PC-9 (cell line): ENCODE measurements around the gene NIPSNAP2. TPM values are rescaled to one million over a fixed set of nuclear protein-coding genes. Genes with fewer than 3 reads are reported as not detected.

Experiments used
- BruUV-seq: library from RNA; stranded (reverse); fragments of 400-500 nt; replicated peaks from 2 replicates; lab custom pipeline; 2021; lab: Mats Ljungman, UMichigan
- CTCF ChIA-PET: fragments of 300-600 bp; sonication (Branson Sonifier 250); formaldehyde crosslinking; loops from one replicate; lab custom pipeline; 2022; ENCODE audit warnings: antibody characterized with exemption; lab: Charles Lee
- POLR2A ChIA-PET: fragments of 300-600 bp; sonication (Branson Sonifier 250); formaldehyde crosslinking; loops from one replicate; lab custom pipeline; 2022; ENCODE audit warnings: antibody characterized with exemption; ENCODE audit not compliant: unreplicated experiment; lab: Charles Lee
- DNase-seq, 2 experiments: peaks; one replicate each; pipeline versions ENCODE4 v3.0.0 to v3.0.0-alpha.2; 2015 to 2022; ENCODE audit warnings: mixed read lengths in 1 of 2
- H2AFZ ChIP-seq: fragments of 200-600 bp; sonication (generic); 2 replicates; pipeline ENCODE4 v1.8.1; 2017; ENCODE audit warnings: antibody characterized with exemption
- H3F3A ChIP-seq: fragments of 200-600 bp; sonication (generic); 2 replicates; pipeline ENCODE4 v1.8.1; 2017; ENCODE audit warnings: antibody characterized with exemption, mild to moderate bottlenecking, low read depth; ENCODE audit not compliant: insufficient read depth
- H3K27ac ChIP-seq: fragments of 200-600 bp; sonication (generic); 2 replicates; pipeline ENCODE4 v1.6.1; 2016; ENCODE audit warnings: mixed run types
- H3K27me3 ChIP-seq: fragments of 200-600 bp; sonication (generic); 2 replicates; pipeline ENCODE4 v1.6.1; 2016; ENCODE audit warnings: low read depth, mixed run types; ENCODE audit not compliant: insufficient read depth
- H3K36me3 ChIP-seq: fragments of 200-600 bp; sonication (generic); 2 replicates; pipeline ENCODE4 v1.6.1; 2016; ENCODE audit warnings: low read depth, mixed run types
- H3K4me1 ChIP-seq: fragments of 200-600 bp; sonication (generic); replicated peaks from 2 replicates; pipeline ENCODE4 v1.6.1; 2016; ENCODE audit warnings: mixed run types; ENCODE audit not compliant: insufficient read depth
- H3K4me2 ChIP-seq: fragments of 200-600 bp; sonication (generic); 2 replicates; pipeline ENCODE4 v1.6.1; 2017; ENCODE audit warnings: mixed run types
- H3K4me3 ChIP-seq: fragments of 200-600 bp; sonication (generic); 2 replicates; pipeline ENCODE4 v1.6.1; 2016; ENCODE audit warnings: mixed run types
- H3K79me2 ChIP-seq: fragments of 200-600 bp; sonication (generic); 2 replicates; pipeline ENCODE4 v1.6.1; 2017; ENCODE audit warnings: low read depth, mixed run types
- H3K9me2 ChIP-seq: fragments of 200-600 bp; sonication (generic); 2 replicates; pipeline ENCODE4 v1.8.1; 2017; ENCODE audit warnings: mild to moderate bottlenecking; ENCODE audit not compliant: insufficient read depth
- H3K9me3 ChIP-seq: fragments of 200-600 bp; sonication (generic); 2 replicates; pipeline ENCODE4 v1.8.1; 2016; ENCODE audit warnings: low read depth; ENCODE audit not compliant: insufficient read depth
- H4K20me1 ChIP-seq: fragments of 200-600 bp; sonication (generic); 2 replicates; pipeline ENCODE4 v1.8.1; 2017; ENCODE audit not compliant: insufficient read depth
- CTCF ChIP-seq: fragments of 200-600 bp; sonication (generic); conservative IDR thresholded peaks from 2 replicates; pipeline ENCODE4 v1.6.1; 2017; ENCODE audit warnings: mixed run types, antibody characterized with exemption, mild to moderate bottlenecking, moderate library complexity
- EZH2 ChIP-seq: fragments of 200-600 bp; sonication (generic); IDR thresholded peaks from 2 replicates; pipeline ENCODE4 v1.8.0; 2017; ENCODE audit warnings: antibody characterized with exemption, low read depth
- intact Hi-C: fragments of 100-400 bp; cut with micrococcal nuclease; formaldehyde crosslinking; loops from one replicate; pipeline ENCODE4 v1.10.0; 2022; ENCODE audit not compliant: unreplicated experiment
- total RNA-seq: library from RNA; stranded (reverse); gene quantifications from 2 replicates; pipeline ENCODE4 v1.2.3, GENCODE V29; 2021

NIPSNAP2 gene
- total RNA-seq, 1 experiment from 2014 or later = 96.1 TPM

- Histone ChIP-seq H3K4me1 (peaks cover 7% of the 10 kb centered on the region), H3K4me2 (no peak overlapping the region), H3K36me3 (peaks cover 22% of the 10 kb centered on the region), H4K20me1 (no peaks in the 10 kb centered on the region), H2AFZ (no peak overlapping the region), H3K9me3 (no peaks in the 10 kb centered on the region), H3K79me2 (peaks cover 25% of the 10 kb centered on the region), H3K9me2 (no peaks in the 10 kb centered on the region), H3K27me3 (peaks cover 3% of the 10 kb centered on the region; the same call in 1 of the 2 replicates), H3K27ac (no peak overlapping the region), H3K4me3 (no peak overlapping the region), H3F3A (peaks cover 46% of the 10 kb centered on the region; the same call in 1 of the 2 replicates)
- no peak for DNase-seq
- ChIA-PET POLR2A (interaction anchor here (0.7 kb wide), 1 partner anchor 303 kb away, joined by 3 read pairs; no protein-coding TSS in a partner anchor), CTCF (no interaction called here)
- no peak for TF ChIP-seq EZH2
- TF ChIP-seq CTCF = no peak
- intact Hi-C loops = no loop called here
- BruUV-seq = no TSS peak
These were observed 10.5 kb upstream of the NIPSNAP2 start for GRCh38 chr7:55953707-55954475.

GRCh38 chr7:55957190-55957589 is 7.2 kb upstream of the NIPSNAP2 start:
- CTCF ChIA-PET = no interaction called here
- Histone ChIP-seq H3K9me3 (no peaks in the 10 kb centered on the region), H3F3A (peaks cover 41% of the 10 kb centered on the region; the same call in 1 of the 2 replicates), H3K79me2 (peaks cover 21% of the 10 kb centered on the region), H3K4me3 (no peak overlapping the region), H3K4me1 (peaks cover 7% of the 10 kb centered on the region), H3K27ac (no peak overlapping the region), H3K27me3 (no peaks in the 10 kb centered on the region), H3K36me3 (peaks cover 22% of the 10 kb centered on the region), H4K20me1 (no peaks in the 10 kb centered on the region), H3K4me2 (no peak overlapping the region), H2AFZ (no peak overlapping the region), H3K9me2 (no peaks in the 10 kb centered on the region)
- no TSS peak for BruUV-seq
- no peak for DNase-seq
- POLR2A ChIA-PET = no interaction called here
- no peak for TF ChIP-seq EZH2
- TF ChIP-seq CTCF = no peak
- intact Hi-C loops = no loop called here

- Histone ChIP-seq H3F3A (peaks cover 39% of the 10 kb centered on the region), H3K27ac (no peak overlapping the region), H4K20me1 (no peaks in the 10 kb centered on the region), H3K4me3 (no peak overlapping the region), H3K9me3 (no peaks in the 10 kb centered on the region), H2AFZ (no peak overlapping the region), H3K9me2 (no peaks in the 10 kb centered on the region), H3K79me2 (peaks cover 31% of the 10 kb centered on the region), H3K4me2 (no peak overlapping the region), H3K4me1 (peaks cover 19% of the 10 kb centered on the region), H3K27me3 (no peaks in the 10 kb centered on the region), H3K36me3 (no peaks in the 10 kb centered on the region)
- no peak for TF ChIP-seq EZH2
- TF ChIP-seq CTCF = no peak
- ChIA-PET POLR2A (interaction anchor here (0.7 kb wide), 1 partner anchor 1381 kb away, joined by 3 read pairs; no protein-coding TSS in a partner anchor), CTCF (interaction anchor here (0.6 kb wide), 1 partner anchor 321 kb away, joined by 3 read pairs; no protein-coding TSS in a partner anchor)
- no TSS peak for BruUV-seq
- intact Hi-C loops = loop anchor here (10.0 kb wide), 1 partner anchor 527 kb away; no protein-coding TSS in a partner anchor
- DNase-seq = peak in 1 of 2 experiments; percentile 61
These were observed 2.4 kb upstream of the NIPSNAP2 start for GRCh38 chr7:55962014-55962413.
